ENCODE results near the gene SLX1A.
"Not testable (repeated sequence)": the region's sequence is repeated elsewhere in the genome, so short reads cannot be mapped to it uniquely, and the experiment has no call there.

Gene SLX1A

DNA sequence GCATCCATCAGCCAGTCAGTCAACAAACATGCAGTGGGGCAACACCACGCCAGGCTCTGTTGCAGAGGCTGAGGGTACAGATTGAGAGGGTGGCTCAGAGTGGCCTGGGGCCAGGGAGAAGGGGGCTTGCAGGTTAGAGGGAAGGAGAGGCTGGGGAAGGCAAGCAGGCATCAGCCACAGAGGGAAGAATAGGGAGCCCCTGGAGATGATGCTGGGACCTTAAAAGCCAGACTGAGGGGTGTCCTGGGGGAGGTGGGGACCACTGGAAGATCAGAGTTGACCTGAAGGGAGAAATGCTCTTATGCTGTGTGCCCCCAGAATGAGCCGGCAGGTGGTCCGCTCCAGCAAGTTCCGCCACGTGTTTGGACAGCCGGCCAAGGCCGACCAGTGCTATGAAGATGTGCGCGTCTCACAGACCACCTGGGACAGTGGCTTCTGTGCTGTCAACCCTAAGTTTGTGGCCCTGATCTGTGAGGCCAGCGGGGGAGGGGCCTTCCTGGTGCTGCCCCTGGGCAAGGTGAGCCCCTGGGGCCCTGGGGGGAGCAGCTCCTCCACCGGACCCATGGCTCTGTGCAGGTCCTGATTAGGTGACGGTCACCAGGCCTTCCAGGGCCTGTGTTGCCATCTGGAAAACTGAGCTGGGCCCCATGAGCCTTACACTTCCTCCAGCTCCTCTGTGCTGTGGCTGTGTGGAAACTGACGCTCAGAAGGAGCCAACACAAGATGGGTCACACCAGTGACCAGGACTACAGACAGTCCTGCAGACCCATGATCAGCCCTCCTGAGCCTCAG, 8.6 kb upstream of the SLX1A start:
- peak; percentile 19 for DNase-seq

GRCh38 chr16:30185683-30186421, 7.8 kb upstream of the SLX1A start:
- peak; percentile 76 for DNase-seq

DNA sequence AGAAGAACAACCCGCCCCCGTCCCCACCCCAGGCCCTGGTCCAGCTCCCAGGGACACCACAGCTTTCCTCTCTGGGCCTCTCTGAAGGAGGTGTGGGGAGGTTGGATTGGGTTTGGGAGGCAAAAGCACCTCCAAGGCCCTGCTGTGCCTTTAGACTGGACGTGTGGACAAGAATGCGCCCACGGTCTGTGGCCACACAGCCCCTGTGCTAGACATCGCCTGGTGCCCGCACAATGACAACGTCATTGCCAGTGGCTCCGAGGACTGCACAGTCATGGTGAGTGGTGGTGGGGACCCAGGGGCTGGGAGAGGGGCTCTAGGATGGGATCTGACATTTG, 7.3 kb upstream of the SLX1A start:
- peak; percentile 22 for DNase-seq

GRCh38 chr16:30186782-30187555, 6.7 kb upstream of the SLX1A start:
- DNase-seq: peak; percentile 91

GRCh38 chr16:30187556-30187865, 6.2 kb upstream of the SLX1A start:
- no peak for DNase-seq

DNA sequence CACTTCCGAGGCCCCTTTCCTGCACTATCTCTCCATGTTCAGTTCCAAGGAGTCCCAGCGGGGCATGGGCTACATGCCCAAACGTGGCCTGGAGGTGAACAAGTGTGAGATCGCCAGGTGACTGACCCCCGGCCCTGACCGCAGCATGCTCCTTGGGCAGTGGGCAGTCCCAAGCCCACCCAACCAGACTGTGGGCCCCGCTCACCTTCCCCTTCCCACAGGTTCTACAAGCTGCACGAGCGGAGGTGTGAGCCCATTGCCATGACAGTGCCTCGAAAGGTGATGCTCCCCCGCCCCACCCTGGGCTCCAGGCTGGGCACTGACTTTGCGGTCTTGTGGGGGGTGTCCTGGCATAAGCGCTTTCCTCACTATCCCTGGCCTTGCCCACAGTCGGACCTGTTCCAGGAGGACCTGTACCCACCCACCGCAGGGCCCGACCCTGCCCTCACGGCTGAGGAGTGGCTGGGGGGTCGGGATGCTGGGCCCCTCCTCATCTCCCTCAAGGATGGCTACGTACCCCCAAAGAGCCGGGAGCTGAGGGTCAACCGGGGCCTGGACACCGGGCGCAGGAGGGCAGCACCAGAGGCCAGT, 5.6 kb upstream of the SLX1A start:
- no peak for DNase-seq

- not testable (repeated sequence) for DNase-seq
Measured at GRCh38 chr16:30191158-30191557, 2.5 kb upstream of the SLX1A start.

- DNase-seq: not testable (repeated sequence)
Measured at GRCh38 chr16:30193098-30193497, 577 bp upstream of the SLX1A start.

DNA sequence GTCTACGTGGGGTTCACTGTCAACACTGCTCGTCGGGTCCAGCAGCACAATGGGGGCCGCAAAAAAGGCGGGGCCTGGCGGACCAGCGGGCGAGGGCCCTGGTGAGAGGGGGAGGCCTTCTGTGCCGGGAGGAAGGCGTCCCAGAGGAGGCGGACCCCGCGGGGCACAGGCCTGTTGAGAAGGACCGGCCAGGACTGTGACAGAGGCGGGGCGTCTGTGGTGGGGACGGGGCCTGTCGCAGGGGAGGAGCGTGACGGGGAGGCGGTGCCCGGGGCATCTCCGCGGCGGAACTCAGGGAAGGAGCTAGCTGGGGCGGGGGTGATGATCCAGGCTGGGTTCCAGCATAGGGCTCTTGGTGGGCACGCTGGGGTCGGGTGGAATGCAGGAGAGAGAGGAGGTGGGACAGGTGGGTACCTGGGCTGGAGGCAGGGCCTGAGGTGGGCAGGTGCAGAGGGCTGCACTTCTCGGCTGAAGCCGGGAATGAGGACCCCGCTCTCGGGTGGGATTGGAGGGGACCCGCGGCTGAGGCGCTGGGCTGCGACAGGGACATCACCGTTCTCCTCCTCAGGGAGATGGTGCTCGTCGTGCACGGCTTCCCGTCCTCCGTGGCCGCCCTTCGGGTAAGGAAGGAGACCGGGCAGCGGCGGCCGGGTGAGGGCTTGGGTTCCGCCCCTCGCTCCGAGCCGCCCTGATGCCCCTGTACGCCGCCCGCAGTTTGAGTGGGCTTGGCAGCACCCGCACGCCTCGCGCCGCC, 674 bp downstream of the SLX1A start:
- DNase-seq: not testable (repeated sequence)

GRCh38 chr16:30197001-30197400, 3.3 kb downstream of the SLX1A start:
- not testable (repeated sequence) for DNase-seq

GRCh38 chr16:30199049-30199448, 5.4 kb downstream of the SLX1A start, which contains the start of gene SULT1A3:
SULT1A3 (plus strand) TSS chr16:30199255; CDS start chr16:30200729, 1,474 bp downstream.
- not testable (repeated sequence) for DNase-seq

DNA sequence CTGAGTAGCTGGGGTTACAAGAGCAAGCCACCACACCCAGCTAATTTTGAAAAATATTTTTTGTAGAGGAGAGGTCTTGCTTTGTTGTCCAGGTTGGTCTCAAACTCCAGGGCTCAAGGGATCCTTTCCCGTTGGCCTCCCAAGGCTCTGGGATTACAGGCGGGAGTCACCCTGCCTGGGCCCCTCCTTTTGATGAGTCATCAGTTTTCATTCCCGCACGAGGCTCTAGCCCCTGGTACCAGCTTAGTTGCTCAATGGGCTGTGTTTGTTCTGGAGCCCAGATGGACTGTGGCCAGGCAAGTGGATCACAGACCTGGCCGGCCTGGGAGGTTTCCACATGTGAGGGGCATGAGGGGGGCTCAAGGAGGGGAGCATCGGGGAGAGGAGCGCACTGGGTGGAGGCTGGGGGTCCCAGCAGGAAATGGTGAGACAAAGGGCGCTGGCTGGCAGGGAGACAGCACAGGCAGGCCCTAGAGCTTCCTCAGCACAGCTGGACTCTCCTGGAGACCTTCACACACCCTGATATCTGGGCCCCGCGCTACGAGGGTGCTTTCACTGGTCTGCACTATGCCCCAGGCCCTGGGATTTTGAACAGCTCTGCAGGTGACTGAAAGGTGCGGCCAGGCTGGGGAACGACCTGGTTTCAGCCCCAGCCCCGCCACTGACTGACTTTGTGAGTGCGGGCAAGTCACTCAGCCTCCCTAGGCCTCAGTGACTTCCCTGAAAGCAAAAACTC, 6.1 kb downstream of the SLX1A start:
- DNase-seq: not testable (repeated sequence)

DNA sequence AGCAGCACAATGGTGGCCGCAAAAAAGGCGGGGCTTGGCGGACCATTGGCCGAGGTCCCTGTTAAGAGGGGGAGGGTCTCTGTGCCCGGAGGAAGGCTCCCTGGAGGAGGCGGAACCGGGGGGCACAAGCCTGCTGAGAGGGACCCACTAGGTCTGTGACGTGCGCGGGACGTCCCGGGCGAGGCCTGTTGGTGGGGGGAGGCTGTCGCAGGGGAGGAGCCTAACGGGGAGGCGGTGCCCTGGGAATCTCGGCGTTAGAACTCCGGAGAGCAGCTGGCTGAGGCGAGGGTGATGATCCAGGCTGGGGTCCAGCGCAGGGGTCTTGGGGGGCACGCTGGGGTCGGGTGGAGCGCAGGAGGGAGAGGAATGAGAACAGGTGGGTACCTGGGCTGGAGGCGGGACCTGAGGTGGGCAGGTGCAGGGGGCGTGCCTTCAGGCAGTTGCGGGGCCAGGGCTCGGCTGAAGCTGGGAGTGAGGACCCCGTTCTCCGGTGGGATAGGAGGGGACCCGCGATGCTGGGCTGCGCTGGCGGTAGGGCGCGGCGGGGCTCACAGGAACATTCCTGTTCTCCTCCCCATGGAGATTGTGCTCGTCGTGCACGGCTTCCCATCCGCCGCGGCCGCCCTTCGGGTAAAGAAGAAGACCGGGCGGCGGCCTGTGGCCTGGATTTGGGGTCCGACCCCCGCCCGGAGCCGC, 12.0 kb downstream of the SLX1A start:
- peak; percentile 7 for DNase-seq

DNA sequence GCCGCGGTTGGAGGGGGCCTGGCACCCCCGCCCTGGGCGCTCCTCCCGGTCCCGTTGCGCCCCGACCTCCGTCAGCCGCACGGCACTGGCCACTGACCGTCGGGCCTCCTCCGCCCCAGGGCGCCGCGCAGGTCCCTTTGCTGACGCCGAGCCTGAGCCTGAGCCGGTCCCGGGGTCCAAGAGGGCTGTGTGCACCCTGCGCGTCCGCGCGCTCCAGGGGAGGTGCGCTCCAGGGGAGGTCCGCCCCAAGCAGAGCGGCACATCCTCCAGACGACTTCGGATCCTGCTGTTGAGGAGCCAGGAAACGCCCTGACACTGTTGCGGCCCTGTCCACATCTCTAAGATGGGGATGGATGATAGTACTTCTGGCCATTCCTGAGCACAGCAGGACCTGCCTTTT, 12.6 kb downstream of the SLX1A start:
- not testable (repeated sequence) for DNase-seq

GRCh38 chr16:30207063-30207704, 13.5 kb downstream of the SLX1A start:
- DNase-seq: not testable (repeated sequence)

GRCh38 chr16:30209032-30209431, 15.4 kb downstream of the SLX1A start:
- peak; percentile 50 for DNase-seq

DNA sequence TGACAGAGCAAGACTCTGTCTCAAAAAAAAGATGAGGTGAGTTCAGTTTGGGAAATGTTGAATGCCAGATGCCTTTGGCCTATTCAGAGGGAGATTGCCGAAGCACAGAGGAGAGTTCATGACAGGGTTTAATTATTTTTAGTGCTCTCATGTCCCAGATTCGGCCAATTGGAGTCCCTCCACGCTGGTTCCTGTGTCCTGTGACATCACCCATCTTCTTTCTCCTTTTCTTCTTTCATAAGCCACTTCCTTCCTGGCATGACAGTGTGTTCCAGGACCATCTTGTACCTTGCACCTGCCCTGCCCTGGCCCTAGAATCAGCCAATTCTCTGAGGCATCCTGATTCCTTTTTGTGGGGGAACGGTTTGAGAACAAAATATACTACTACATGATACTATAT, 17.7 kb downstream of the SLX1A start:
- DNase-seq: not testable (repeated sequence)

DNA sequence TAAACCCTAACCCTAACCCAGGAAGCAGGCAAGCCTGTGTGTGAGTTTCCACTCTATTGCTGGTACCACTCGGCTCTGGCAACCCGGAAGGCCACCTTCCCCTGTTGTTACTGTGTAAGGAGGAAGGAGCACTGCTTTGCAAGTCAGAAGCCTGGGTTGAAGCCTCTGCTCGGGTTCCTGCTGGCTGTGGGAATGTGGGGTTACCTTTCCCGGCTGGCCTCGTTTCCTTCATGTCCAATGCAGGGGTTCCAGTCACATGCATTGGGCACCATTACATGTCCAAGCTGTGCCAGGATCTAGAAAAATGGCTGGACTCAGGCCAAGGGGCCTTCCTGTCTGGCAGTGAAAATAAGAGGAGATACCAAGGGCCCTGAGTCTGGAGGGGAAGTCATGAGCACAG, 23.4 kb downstream of the SLX1A start:
- not testable (repeated sequence) for DNase-seq

Data from activated CD4-positive, alpha-beta T cell treated with anti-CD3 and anti-CD28 coated beads, Interleukin-2, amount 50 U/mL, for 1 hour (primary cell).